H9 (cell line): Measurements from ENCODE around the gene DDRGK1. TPM values are rescaled to one million over a fixed set of nuclear protein-coding genes. Genes with fewer than 3 reads are reported as not detected.

Source experiments
- DNase-seq: peaks from one replicate; pipeline ENCODE4 v3.0.0-alpha.2; 2017
- H2AFZ ChIP-seq: one replicate; pipeline ENCODE4 v1.6.1; 2013; ENCODE audit warnings: mild to moderate bottlenecking, low read length, control low read depth, moderate library complexity
- H2AK5ac ChIP-seq: 2 replicates; pipeline ENCODE4 v1.6.1; 2013; ENCODE audit warnings: low read length, control low read depth, mixed read lengths; ENCODE audit not compliant: insufficient read length
- H2BK120ac ChIP-seq: one replicate; pipeline ENCODE4 v1.6.1; 2013; ENCODE audit warnings: low read depth, mild to moderate bottlenecking, low read length, control low read depth, inconsistent platforms; ENCODE audit not compliant: poor library complexity, severe bottlenecking
- H2BK12ac ChIP-seq: 2 replicates; pipeline ENCODE4 v1.6.1; 2013; ENCODE audit warnings: low read length, control low read depth, mixed read lengths, low read depth; ENCODE audit not compliant: insufficient read length
- H2BK15ac ChIP-seq: 2 replicates; pipeline ENCODE4 v1.6.1; 2013; ENCODE audit warnings: low read depth, low read length, control low read depth
- H2BK20ac ChIP-seq: one replicate; pipeline ENCODE4 v1.6.1; 2013; ENCODE audit warnings: low read depth, mild to moderate bottlenecking, low read length, control low read depth, inconsistent platforms; ENCODE audit not compliant: poor library complexity, severe bottlenecking
- H2BK5ac ChIP-seq: 2 replicates; pipeline ENCODE4 v1.6.1; 2013; ENCODE audit warnings: low read length, control low read depth, mixed read lengths; ENCODE audit not compliant: insufficient read length
- H3K14ac ChIP-seq: 2 replicates; pipeline ENCODE4 v1.6.1; 2013; ENCODE audit warnings: low read length, control low read depth; ENCODE audit not compliant: insufficient read depth
- H3K18ac ChIP-seq: 2 replicates; pipeline ENCODE4 v1.6.1; 2013; ENCODE audit warnings: low read depth, mild to moderate bottlenecking, mixed read lengths, low read length, control low read depth; ENCODE audit not compliant: insufficient read length
- H3K23ac ChIP-seq: 2 replicates; pipeline ENCODE4 v1.6.1; 2013; ENCODE audit warnings: low read length, control low read depth, mixed read lengths, low read depth; ENCODE audit not compliant: insufficient read length
- H3K23me2 ChIP-seq: 2 replicates; pipeline ENCODE4 v1.6.1; 2013; ENCODE audit warnings: low read depth, mild to moderate bottlenecking, mixed read lengths, low read length, control low read depth; ENCODE audit not compliant: insufficient read length, poor library complexity, severe bottlenecking
- H3K27ac ChIP-seq: 2 replicates; pipeline ENCODE4 v1.5.1; 2013; ENCODE audit warnings: low read length, control low read depth, mixed read lengths, low read depth; ENCODE audit not compliant: insufficient read length
- H3K27me3 ChIP-seq: 2 replicates; pipeline ENCODE4 v1.6.1; 2013; ENCODE audit warnings: low read length, control low read depth, inconsistent platforms; ENCODE audit not compliant: insufficient read depth
- H3K4ac ChIP-seq: 2 replicates; pipeline ENCODE4 v1.6.1; 2013; ENCODE audit warnings: low read depth, mild to moderate bottlenecking, control low read depth, inconsistent platforms, low read length, moderate library complexity
- H3K4me1 ChIP-seq: 2 replicates; pipeline ENCODE4 v1.6.1; 2013; ENCODE audit warnings: low read length, control low read depth, inconsistent platforms; ENCODE audit not compliant: insufficient read depth
- H3K4me2 ChIP-seq: 2 replicates; pipeline ENCODE4 v1.6.1; 2013; ENCODE audit warnings: low read length, control low read depth, mixed read lengths; ENCODE audit not compliant: insufficient read length, insufficient read depth
- H3K56ac ChIP-seq: 2 replicates; pipeline ENCODE4 v1.6.1; 2013; ENCODE audit warnings: low read depth, mild to moderate bottlenecking, mixed read lengths, low read length, control low read depth; ENCODE audit not compliant: insufficient read length
- H3K79me1 ChIP-seq: 2 replicates; pipeline ENCODE4 v1.6.1; 2013; ENCODE audit warnings: low read depth, mild to moderate bottlenecking, moderate library complexity, low read length, control low read depth, inconsistent platforms; ENCODE audit not compliant: insufficient read depth, poor library complexity, severe bottlenecking
- H3K79me2 ChIP-seq: 2 replicates; pipeline ENCODE4 v1.6.1; 2013; ENCODE audit warnings: low read length, control low read depth, inconsistent platforms; ENCODE audit not compliant: insufficient read depth
- H3K9ac ChIP-seq: 2 replicates; pipeline ENCODE4 v1.6.1; 2013; ENCODE audit warnings: low read length, control low read depth, mixed read lengths; ENCODE audit not compliant: insufficient read length; ENCODE audit errors: extremely low read depth
- H3K9me3 ChIP-seq: one replicate; pipeline ENCODE4 v1.6.1; 2013; ENCODE audit warnings: low read depth, low read length, inconsistent platforms; ENCODE audit not compliant: control insufficient read depth
- H3T11ph ChIP-seq: one replicate; pipeline ENCODE4 v1.6.1; 2013; ENCODE audit warnings: mild to moderate bottlenecking, low read length, control low read depth, inconsistent platforms
- H4K20me1 ChIP-seq: one replicate; pipeline ENCODE4 v1.6.1; 2013; ENCODE audit not compliant: control insufficient read depth, insufficient read length, insufficient read depth
- H4K5ac ChIP-seq: 2 replicates; pipeline ENCODE4 v1.6.1; 2013; ENCODE audit warnings: low read depth, mild to moderate bottlenecking, mixed read lengths, low read length, control low read depth; ENCODE audit not compliant: insufficient read length
- H4K8ac ChIP-seq: replicated peaks from 2 replicates; pipeline ENCODE4 v1.6.1; 2013; ENCODE audit warnings: low read length, control low read depth, mixed read lengths, low read depth; ENCODE audit not compliant: insufficient read length
- H4K91ac ChIP-seq: 2 replicates; pipeline ENCODE4 v1.6.1; 2013; ENCODE audit warnings: low read depth, mild to moderate bottlenecking, moderate library complexity, mixed read lengths, low read length, control low read depth; ENCODE audit not compliant: insufficient read length
- H3K27ac Mint-ChIP-seq, 3 experiments: 2 replicates in 2 of 3; 3 replicates in 1 of 3; pipeline ENCODE4 v1.8.0; 2020 to 2021; ENCODE audit warnings: mixed read lengths in 3 of 3, mild to moderate bottlenecking in 1 of 3, moderate library complexity in 1 of 3
- H3K27me3 Mint-ChIP-seq: 2 replicates; pipeline ENCODE4 v1.8.0; 2021; ENCODE audit warnings: low read depth, mild to moderate bottlenecking, moderate library complexity, mixed read lengths
- H3K36me3 Mint-ChIP-seq, 3 experiments: 2 replicates in 2 of 3; 3 replicates in 1 of 3; pipeline ENCODE4 v1.8.0; 2020 to 2021; ENCODE audit warnings: low read depth in 3 of 3, mixed read lengths in 3 of 3; ENCODE audit not compliant: insufficient read depth in 1 of 3
- H3K4me1 Mint-ChIP-seq, 2 experiments: 2 replicates each; pipeline ENCODE4 v1.8.0; 2020; ENCODE audit warnings: mixed read lengths in 2 of 2
- H3K4me3 Mint-ChIP-seq, 2 experiments: 2 replicates in 1 of 2; 3 replicates in 1 of 2; pipeline ENCODE4 v1.8.0; 2020 to 2021; ENCODE audit warnings: mild to moderate bottlenecking in 2 of 2, mixed read lengths in 2 of 2, moderate library complexity in 1 of 2
- H3K9me3 Mint-ChIP-seq, 2 experiments: 2 replicates in 1 of 2; 3 replicates in 1 of 2; pipeline ENCODE4 v1.8.0; 2020; ENCODE audit warnings: mild to moderate bottlenecking in 2 of 2, mixed read lengths in 2 of 2, moderate library complexity in 1 of 2
- CTCF ChIP-seq: fragments of 200-600 bp; sonication (generic); conservative IDR thresholded peaks from 3 replicates; pipeline ENCODE4 v1.8.0; 2021; ENCODE audit warnings: antibody characterized with exemption, mild to moderate bottlenecking
- WGBS: extraction: QIAGEN DNeasy Blood & Tissue Kit; methylation state at CpG from one replicate; pipeline ENCODE4 v1.1.7; 2013; ENCODE audit warnings: missing lambda C conversion rate, low lambda C conversion rate, mixed read lengths; ENCODE audit not compliant: insufficient read length; ENCODE audit errors: extremely low coverage; 5-methylcytosine and 5-hydroxymethylcytosine counted together
- total RNA-seq: library from RNA; stranded (reverse); gene quantifications from 2 replicates; pipeline ENCODE4 v1.2.1, GENCODE V29; 2021

The DDRGK1 gene
- total RNA-seq, 1 experiment from 2014 or later = 58.1 TPM

DNA sequence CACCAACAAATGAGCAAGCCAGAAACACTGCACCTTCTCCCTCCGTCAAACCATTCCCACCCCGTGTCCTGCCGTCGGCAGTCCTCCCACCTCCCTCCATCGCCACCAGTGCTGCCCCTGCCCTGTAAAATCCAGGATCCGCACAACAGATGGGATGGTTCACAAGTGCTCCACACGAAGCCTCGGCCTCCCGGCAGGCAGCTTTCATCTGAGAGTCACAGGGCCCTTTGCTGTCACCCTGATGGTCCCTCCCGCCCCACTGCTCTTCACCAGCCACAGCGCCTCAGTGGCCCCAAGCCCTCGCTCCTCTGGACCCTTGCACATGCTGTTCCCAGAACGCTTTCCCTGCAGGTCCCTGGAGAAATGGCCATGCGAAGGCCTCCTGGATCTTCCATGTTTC lies 22.4 kb upstream of the DDRGK1 start:
- Histone ChIP-seq H4K20me1 (no peaks in the 10 kb centered on the region), H2BK5ac (no peak overlapping the region), H3K27me3 (no peaks in the 10 kb centered on the region), H3K23me2 (no peaks in the 10 kb centered on the region), H3K79me2 (no peaks in the 10 kb centered on the region), H2AK5ac (no peak overlapping the region), H2BK12ac (no peak overlapping the region), H3K4ac (no peak overlapping the region), H3K4me1 (no peaks in the 10 kb centered on the region), H3K56ac (no peak overlapping the region), H4K5ac (no peak overlapping the region), H2BK120ac (no peak overlapping the region), H3T11ph (no peak overlapping the region), H3K9ac (no peak overlapping the region), H2BK15ac (no peak overlapping the region), H2BK20ac (no peak overlapping the region), H2AFZ (no peak overlapping the region), H3K4me2 (no peak overlapping the region), H4K91ac (no peak overlapping the region), H3K27ac (no peak overlapping the region), H3K23ac (no peak overlapping the region), H3K18ac (no peak overlapping the region), H3K9me3 (no peaks in the 10 kb centered on the region), H3K79me1 (no peaks in the 10 kb centered on the region), H4K8ac (no peak overlapping the region), H3K14ac (no peak overlapping the region)
- Mint-ChIP-seq H3K27ac (peak overlapping the region in 1 of 3 experiments; percentile 58; a peak in 1 of 7 replicates), H3K9me3 (no peaks in the 10 kb centered on the region), H3K4me3 (no peak overlapping the region; a peak in 1 of 5 replicates), H3K27me3 (no peaks in the 10 kb centered on the region), H3K36me3 (peaks cover 4 to 40% (median 8%) of the 10 kb centered on the region in 3 experiments; a peak in 4 of 7 replicates), H3K4me1 (no peaks in the 10 kb centered on the region)
- WGBS = no CpG with 5 or more reads among the region's 14 CpGs
- no peak for TF ChIP-seq CTCF
- DNase-seq = no peak
